Measurements from ENCODE around the gene ARHGAP20.

The ARHGAP20 gene

DNA sequence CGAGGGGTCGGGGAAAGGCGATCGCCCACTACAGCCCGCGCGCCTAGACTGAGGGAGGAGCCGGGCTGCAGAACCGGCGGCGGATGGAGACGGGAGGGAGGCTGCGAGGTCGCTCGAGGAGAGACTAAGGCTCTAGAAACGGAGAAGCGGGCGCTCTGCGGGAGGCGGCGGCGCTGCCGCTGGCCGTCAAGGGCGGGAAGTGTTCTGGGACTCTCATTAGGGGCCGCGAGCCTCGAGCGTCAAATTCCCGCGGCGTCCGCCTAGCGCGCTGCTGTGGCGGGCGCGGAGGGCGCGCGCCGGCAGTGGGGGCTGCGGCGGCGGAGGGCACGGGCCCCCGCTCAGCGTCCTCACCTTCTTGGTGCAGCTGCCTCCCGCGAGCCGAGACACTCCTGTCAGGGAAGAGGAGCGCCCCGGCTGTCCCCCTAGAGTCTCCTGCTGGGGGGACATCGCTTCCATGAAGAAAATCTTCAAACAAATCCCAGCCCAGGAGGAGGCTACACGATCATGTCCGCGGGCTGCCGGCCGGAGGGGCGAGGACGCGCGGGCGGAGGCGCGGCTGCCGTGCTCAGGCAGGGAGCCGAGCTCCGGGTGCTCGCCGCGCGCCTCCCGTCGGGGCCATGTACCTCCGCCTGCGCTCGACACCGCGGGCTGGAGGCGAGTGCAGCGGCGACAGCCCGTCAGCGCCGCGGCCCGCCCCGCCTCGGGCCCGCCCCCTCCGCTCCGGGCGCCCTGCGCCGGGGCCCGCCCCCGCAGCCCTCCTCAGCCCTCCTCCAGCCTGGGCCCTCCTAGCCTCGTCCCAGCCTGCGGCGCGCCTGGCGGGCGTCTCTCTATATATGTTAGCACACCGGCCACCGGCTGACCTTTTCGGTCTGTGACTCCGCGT lies at the start of gene ARHGAP20:
ARHGAP20 (minus strand) TSS at position 662 of the 883 bp plus-strand sequence; CDS start at position 456, 206 bp downstream.
- DNase-seq (ENCODE audit: low read depth): no peak

DNA sequence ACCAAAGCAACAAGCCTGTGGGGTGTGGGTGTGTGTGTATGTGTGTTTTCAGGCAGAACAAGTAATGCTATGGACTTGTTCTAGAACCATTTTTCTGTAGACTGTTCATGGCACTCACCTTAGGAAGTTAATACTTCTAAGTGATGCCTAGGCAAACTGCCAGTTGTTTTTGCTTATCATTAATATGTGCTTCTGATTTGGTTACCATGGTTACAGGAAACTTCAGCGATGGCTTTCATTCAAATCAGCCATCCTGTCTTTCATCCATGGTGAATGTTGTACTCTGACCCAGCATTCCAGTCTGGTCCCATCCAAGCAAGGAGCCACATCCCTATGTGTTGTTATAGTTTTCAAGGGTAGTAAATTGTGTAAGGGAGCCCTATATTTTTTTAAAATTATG lies 49.8 kb upstream of the ARHGAP20 start:
- DNase-seq (ENCODE audit: low read depth): no peak

DNA sequence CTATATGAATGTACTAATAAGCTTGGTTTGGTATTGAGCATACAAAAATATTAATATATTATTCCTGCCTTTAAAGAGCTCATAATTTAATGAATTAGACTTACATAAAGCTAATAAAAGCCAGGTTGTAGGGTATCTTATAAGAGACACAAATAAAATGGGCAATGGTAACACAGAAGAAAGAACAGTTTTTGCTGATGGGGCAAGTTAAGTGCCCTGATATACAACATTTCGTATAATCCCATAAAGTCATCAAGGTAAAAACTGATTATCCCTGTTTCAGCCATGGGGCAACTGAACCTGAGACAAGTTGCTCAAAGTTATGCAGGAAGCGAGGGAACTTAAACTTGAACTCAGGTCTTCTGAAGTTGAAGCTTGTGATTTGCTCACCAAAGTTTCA lies 48.9 kb upstream of the ARHGAP20 start:
- no peak for DNase-seq (ENCODE audit: low read depth)

- DNase-seq (ENCODE audit: low read depth): no peak
These were observed 47.7 kb upstream of the ARHGAP20 start for GRCh38 chr11:110759972-110760381.

- DNase-seq (ENCODE audit: low read depth): no peak
These were observed 45.9 kb upstream of the ARHGAP20 start for GRCh38 chr11:110757962-110758755.

DNA sequence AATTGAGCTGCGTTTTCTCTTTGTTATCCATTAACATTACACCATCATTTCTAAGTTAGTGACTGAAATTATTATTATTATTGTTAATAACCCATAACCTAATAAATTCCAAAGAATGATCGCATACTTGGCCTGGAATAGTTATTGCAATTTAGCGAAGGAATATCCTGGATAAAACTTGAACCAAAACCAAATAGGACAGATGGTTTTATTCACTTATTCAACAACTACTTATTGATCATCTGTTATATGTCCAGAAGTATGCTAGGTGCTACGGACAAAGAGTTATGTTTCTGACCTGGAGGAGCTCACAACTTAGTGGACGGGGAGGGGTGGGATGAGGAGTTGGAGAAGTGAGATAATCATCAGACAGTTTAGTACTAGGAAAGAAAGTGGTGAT lies 44.8 kb upstream of the ARHGAP20 start:
- DNase-seq (ENCODE audit: low read depth): no peak

DNA sequence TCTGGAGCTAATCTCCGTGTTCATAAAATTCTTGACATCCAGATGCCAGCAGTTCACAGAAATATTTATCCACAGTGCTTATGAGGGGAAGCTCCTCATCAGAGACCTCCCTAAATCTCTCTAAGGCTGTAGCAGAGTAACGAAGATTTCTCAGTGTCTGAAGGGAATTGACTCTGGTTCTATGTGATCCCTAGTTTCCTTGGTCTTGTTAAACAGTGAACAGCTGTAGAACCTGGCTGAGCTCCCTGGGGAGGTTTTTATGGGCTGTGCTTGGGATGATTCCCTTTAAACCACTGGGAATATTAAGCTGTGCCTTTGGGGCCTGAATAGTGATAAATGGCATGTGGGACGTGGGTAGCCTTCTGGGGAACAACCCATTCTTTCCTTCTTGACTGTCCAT lies 43.7 kb upstream of the ARHGAP20 start:
- DNase-seq (ENCODE audit: low read depth): no peak

GRCh38 chr11:110752890-110753289 lies 40.7 kb upstream of the ARHGAP20 start:
- DNase-seq (ENCODE audit: low read depth): no peak

DNA sequence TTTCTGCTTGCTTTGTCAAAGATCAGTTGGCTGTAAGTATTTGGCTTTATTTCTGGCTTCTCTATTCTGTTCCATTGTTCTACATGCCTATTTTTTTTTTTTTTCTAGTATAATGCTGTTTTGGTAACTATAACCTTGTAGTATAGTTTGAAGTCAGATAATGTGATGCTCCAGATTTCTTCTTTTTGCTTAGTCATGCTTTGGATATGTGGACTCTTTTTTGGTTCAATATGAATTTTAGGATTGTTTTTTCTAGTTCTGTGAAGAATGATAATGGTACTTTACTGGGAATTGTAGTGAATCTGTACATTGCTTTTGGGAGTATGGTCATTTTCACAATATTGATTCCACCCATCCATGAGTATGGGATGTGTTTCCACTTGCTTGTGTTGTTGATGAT lies 37.9 kb upstream of the ARHGAP20 start:
- DNase-seq (ENCODE audit: low read depth): no peak

DNA sequence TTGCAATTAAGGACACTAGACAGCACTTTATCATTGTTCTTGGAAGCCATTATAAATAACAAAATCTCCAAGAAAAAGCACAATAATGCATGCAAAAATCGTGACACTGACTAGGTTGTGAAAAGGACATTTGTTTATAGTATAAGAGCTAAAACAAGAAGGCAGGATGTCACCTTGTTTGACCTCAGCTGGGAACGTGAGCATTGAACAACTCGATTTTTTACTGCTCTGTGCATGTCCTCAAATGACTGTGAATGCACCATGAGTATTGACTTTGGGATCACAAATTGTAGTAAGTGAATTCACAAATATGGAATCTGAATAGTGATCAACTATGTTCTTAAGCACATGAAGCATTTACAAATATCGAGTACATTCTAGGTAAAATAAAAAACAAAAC lies 35.3 kb upstream of the ARHGAP20 start:
- no peak for DNase-seq (ENCODE audit: low read depth)

- DNase-seq (ENCODE audit: low read depth): no peak
These were observed 26.4 kb upstream of the ARHGAP20 start for GRCh38 chr11:110738641-110739040.

- DNase-seq (ENCODE audit: low read depth): no peak
These were observed 25.4 kb upstream of the ARHGAP20 start for GRCh38 chr11:110737593-110737992.

DNA sequence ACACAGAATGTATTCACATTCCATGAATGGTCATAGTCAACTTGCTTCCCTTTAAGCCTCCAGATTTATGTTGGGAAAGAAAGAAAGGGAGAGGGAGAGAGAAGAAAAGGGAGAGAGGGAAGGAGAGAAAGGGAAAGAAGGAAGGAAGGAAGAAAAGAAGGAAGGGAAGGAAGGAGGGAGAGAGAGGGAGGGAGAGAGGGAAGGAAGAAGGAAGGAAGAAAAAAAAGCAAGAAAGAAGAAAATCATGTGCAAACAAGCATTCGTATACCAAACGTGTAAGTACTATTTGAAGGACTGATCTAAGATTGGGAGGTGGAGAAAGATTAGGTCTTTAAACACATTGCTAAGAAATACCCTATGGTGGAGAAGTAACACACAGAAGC lies 23.9 kb upstream of the ARHGAP20 start:
- DNase-seq (ENCODE audit: low read depth): no peak

DNA sequence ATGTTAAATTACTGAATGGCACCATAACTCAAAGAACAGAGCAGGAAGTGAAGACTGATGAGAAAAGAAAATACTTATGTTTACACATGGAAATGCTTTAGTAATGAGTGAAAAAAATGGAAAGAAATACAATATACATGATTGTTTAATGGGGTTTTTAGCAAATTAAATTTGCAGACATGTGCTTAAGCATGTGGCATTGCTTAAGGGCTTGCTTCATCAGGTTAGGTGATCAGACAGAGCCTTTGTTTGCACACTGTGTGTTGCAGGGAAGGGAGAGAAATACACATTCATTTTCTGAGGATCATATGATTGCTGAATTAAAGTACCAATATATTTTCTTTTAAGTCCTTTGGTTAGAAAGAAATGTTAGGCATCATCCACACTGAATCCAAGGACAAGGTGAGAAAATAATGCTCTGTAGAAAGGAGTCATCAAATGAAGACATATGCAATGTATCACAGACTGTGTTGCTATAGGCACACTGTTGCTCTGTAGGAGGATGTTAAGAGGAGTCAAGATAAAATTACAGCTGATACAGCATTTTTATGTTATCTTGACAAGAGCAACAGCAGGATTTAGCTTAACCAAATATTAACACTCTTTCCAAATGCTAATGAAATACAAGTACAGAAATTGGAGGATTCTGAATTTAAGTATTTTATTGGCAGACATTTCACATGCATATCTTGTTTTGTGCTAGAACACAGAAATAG lies 23.4 kb upstream of the ARHGAP20 start:
- no peak for DNase-seq (ENCODE audit: low read depth)

DNA sequence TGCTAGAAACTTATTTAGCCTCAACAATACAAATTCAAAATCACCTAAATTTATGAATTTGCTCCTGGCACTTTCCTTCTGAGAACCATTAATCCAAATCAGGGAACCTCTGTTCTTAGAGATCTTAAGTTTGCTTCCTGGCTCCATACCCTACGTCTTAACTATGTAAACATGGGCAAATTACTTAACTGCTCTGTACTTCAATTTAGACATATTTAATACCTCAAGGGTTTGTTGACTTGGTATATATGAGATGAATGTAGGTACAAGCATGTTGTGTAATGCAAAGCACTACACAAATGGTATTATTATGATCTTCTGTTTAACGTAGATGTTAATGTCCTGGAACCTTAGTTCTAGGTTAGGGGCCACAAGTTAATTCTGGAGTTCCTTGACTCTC lies 22.6 kb upstream of the ARHGAP20 start:
- DNase-seq (ENCODE audit: low read depth): no peak

DNA sequence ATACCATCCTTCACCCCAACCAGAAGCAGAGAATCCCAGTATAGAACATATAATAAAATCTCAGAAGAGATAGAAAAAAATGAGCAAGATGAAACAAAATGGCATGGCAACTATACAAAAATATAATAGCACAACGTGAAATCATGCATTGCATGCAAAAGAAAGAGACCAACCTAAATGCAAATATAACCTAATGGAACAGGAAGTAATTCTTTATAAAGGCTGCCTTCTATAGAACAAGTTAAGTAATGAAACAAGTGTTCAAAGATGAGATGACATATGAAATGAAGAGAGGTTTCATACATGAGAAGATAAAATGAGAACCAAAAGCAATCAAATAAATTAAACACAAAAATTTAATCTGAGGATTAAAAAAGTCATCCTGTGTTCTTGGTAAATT lies 18.5 kb upstream of the ARHGAP20 start:
- no peak for DNase-seq (ENCODE audit: low read depth)

- no peak for DNase-seq (ENCODE audit: low read depth)
These were observed 16.6 kb upstream of the ARHGAP20 start for GRCh38 chr11:110728883-110729282.

DNA sequence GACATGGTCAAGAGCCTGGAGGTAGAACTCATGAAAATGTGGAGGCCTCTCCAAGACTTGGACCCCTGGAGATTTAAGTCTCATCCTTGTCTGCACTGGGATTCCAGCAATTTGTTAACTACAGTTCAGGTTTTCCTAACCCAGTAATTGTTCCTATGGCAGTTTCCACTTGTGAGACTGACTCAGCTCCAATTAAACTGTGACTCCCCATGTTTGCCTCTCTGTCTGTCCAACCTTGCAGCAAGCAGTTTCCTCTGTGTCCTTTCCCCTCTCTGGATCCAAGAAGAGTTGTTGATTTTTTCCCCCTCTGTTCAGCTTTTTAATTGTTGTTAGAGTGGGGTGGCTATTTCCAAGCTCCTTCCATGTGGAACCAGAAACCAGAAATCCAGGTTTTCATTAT lies 16.2 kb upstream of the ARHGAP20 start:
- DNase-seq (ENCODE audit: low read depth): no peak

DNA sequence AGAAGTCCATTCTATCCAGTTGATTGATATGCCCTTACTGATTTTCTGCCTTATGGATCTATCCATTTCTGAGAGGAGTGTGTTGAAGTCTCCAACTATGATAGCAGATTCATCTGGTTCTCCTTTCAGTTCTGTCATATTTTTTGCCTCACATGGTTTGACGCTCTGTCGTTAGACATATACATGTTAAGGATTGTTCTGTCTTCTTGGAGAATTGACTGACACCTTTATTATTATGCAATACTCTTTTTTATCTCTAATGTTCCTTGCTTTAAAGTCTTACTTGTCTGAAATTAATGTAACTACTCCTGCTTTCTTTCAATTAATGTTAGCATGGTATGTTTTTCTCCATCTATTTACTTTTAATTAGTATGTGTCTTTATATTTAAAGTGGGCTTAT lies 12.1 kb upstream of the ARHGAP20 start:
- no peak for DNase-seq (ENCODE audit: low read depth)

- no peak for DNase-seq (ENCODE audit: low read depth)
These were observed 8.4 kb upstream of the ARHGAP20 start for GRCh38 chr11:110720431-110721275.

DNA sequence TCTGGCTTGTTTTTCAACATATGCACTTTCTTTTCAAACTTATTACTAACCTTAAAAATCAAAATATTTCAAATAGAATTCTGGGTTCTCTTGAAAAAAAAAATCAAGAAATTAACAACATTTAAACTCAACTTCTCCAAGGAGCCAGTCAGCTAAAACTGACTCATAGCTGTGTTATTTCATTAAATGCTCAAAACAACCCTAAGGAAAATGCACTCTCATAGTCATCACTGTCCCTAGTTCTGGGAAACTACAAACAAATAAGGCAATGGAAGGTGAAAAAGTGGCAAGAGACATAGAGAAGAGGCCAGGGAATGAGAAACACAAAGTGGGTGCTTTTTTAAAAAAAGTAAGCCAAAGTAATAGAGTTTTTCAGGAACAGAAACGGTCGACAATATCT lies 4.1 kb upstream of the ARHGAP20 start:
- no peak for DNase-seq (ENCODE audit: low read depth)

GRCh38 chr11:110715541-110715940 lies 3.3 kb upstream of the ARHGAP20 start:
- no peak for DNase-seq (ENCODE audit: low read depth)

Measured in activated T-helper 1 cell treated with Interleukin-2 at 50 U/mL for 16 hours (primary cell).